Measurements from ENCODE around the gene KRTAP5-11.
"Not testable (repeated sequence)": the region's sequence is repeated elsewhere in the genome, so short reads cannot be mapped to it uniquely, and the experiment has no call there.

KRTAP5-11 gene

DNA sequence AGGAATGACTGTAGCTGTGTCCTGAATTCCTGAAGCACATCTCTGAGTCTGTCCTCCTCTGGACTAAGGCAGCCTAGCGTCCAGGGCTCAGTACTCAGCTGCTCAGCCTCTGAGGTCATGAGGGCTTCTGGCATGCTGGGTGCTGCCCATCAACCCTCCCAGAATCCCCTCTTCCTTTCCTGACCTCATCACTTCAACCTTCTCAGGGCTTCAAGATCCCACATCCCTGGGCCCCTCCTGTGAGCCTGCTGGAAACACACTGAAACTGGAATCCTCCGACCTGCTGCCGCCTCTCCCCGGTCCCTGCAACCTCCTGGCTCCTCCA is 44.0 kb downstream of the KRTAP5-11 start:
- no peak overlapping the region for H3K4me3 ChIP-seq (replicated peaks in 1 of 2; ENCODE audit: low read depth in 2 of 2, low read length in 2 of 2)
- DNase-seq (ENCODE audit: low read depth in 2 of 2), result no peak
- TF ChIP-seq, protein P1, sequence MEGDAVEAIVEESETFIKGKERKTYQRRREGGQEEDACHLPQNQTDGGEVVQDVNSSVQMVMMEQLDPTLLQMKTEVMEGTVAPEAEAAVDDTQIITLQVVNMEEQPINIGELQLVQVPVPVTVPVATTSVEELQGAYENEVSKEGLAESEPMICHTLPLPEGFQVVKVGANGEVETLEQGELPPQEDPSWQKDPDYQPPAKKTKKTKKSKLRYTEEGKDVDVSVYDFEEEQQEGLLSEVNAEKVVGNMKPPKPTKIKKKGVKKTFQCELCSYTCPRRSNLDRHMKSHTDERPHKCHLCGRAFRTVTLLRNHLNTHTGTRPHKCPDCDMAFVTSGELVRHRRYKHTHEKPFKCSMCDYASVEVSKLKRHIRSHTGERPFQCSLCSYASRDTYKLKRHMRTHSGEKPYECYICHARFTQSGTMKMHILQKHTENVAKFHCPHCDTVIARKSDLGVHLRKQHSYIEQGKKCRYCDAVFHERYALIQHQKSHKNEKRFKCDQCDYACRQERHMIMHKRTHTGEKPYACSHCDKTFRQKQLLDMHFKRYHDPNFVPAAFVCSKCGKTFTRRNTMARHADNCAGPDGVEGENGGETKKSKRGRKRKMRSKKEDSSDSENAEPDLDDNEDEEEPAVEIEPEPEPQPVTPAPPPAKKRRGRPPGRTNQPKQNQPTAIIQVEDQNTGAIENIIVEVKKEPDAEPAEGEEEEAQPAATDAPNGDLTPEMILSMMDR (IDR thresholded peaks at IDR 0.05; ENCODE audit: low read depth, low read length), result no peak

DNA sequence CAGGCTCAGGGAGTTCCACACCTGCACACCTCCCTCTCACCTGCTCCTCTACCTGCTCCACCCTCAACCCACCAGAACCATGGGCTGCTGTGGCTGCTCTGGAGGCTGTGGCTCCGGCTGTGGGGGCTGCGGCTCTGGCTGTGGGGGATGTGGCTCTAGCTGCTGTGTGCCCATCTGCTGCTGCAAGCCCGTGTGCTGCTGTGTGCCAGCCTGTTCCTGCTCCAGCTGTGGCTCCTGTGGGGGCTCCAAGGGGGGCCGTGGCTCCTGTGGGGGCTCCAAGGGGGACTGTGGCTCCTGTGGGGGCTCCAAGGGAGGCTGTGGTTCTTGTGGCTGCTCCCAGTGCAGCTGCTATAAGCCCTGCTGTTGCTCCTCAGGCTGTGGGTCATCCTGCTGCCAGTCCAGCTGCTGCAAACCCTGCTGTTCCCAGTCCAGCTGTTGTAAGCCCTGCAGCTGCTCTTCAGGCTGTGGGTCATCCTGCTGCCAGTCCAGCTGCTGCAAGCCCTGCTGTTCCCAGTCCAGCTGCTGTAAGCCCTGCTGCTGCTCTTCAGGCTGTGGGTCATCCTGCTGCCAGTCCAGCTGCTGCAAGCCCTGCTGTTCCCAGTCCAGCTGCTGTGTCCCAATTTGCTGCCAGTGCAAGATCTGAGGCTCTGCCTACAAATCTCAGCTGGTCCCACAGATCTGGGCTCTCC is 44.6 kb downstream of the KRTAP5-11 start, which contains the start of gene KRTAP5-8:
Gene KRTAP5-8 (plus strand): TSS at position 49 of the 689 bp plus-strand sequence. CDS start 31 bp downstream, at position 80.
- DNase-seq (ENCODE audit: low read depth in 2 of 2); H3K4me3 ChIP-seq (replicated peaks in 1 of 2; ENCODE audit: low read depth in 2 of 2, low read length in 2 of 2): not testable (repeated sequence)

DNA sequence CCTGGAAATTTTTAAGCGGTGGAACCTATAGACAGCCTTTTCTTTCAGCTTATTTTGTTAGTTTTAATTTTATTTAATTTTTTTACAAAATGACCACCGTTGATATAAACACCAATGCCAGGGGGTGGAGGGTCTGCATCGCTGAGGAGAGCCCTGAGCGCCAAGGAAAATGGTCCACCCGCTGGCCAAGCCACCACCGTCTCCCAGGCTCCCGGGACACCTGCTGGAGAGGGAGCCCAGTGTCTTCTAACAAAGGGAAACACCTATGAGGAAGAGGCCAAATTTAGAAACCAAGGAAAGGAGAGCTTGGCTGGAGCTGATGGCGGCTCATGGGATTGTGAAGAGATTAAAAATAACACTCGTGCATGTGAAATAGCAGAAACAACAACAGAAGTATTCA is 45.1 kb downstream of the KRTAP5-11 start:
- TF ChIP-seq, protein P1 (IDR thresholded peaks at IDR 0.05; ENCODE audit: low read depth, low read length), result no peak
- H3K4me3 ChIP-seq (replicated peaks in 1 of 2; ENCODE audit: low read depth in 2 of 2, low read length in 2 of 2), result no peak overlapping the region

DNA sequence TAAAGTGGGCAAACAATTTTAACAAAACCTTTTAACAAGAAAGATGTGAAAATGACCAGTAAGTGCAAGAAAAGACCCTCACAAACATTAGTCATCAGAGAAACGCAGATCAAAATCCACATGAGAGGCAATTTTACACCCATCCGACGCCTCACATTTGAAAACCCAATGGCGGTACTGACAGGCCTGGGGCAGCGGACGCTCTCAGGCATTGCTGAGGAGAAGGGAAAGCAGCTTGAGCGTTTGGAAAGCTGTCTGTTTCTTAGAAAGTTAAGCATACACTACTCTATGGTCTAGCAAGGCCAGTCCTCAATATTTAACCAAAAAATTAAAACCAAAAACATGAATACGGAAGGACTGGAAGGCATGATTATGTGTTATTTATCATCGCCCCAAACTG is 46.9 kb downstream of the KRTAP5-11 start:
- H3K4me3 ChIP-seq (replicated peaks in 1 of 2; ENCODE audit: low read depth in 2 of 2, low read length in 2 of 2), result no peak overlapping the region
- TF ChIP-seq, protein P1 (IDR thresholded peaks at IDR 0.05; ENCODE audit: low read depth, low read length), result no peak
- no peak for DNase-seq (ENCODE audit: low read depth in 2 of 2)

More for the DNA sequence above, 45.1 kb downstream of the KRTAP5-11 start:
- no peak for DNase-seq (ENCODE audit: low read depth in 2 of 2)

DNA sequence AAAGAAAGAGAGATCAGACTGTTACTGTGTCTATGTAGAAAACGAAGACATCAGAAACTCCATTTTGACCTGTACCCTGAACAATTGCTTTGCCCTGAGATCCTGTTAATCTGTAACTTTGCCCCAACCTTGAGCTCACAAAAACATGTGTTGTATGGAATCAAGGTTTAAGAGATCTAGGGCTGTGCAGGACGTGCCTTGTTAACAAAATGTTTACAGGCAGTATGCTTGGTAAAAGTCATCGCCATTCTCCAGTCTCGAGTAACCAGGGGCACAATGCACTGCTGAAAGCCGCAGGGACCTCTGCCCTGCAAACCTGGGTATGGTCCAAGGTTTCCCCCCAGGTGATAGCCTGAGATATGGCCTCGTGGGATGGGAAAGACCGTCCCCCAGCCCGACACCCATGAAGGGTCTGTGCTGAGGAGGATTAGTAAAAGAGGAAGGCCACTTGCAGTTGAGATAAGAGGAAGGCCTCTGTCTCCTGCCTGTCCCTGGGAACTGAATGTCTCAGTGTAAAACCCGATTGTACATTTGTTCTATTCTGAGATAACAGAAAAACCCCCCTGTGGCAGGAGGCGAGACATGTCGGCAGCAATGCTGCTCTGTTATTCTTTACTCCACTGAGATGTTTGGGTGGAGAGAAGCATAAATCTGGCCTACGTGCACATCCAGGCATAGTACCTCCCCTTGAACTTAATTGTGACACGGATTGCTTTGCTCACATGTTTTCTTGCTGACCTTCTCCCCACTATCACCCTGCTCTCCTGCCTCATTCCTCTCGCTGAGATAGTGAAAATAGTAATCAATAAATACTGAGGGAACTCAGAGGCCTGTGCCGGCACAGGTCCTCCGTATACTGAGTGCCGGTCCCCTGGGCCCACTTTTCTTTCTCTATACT is 47.7 kb downstream of the KRTAP5-11 start:
- H3K4me3 ChIP-seq (replicated peaks in 1 of 2; ENCODE audit: low read depth in 2 of 2, low read length in 2 of 2); DNase-seq (ENCODE audit: low read depth in 2 of 2): not testable (repeated sequence)

DNA sequence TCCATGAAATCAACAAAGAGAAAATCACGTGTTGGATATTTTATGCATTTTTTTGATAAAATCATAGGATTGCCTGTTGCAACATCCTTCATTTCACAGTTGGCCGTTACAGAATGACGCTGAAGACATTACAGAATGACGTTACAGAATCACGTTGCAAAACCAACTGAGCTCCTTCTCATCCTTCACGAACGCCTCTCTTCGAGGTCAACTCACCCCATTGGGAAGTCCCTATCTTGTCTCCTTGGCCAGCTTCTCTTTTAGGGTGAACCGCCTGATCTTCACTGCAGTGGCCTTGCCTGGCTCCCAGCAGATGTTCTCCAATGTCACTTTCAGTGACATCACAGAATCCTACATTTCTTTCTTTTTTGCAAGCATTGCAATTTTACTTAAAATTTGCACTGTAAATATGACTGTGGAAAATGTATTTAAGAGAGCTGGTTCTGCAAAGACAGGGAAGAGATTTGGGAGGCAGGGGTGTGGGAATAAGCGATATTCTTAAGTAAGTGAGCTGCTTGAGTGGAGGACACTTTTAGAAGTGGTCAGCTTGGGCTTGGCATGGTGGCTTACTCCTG is 50.6 kb downstream of the KRTAP5-11 start:
- TF ChIP-seq, protein P1 (IDR thresholded peaks at IDR 0.05; ENCODE audit: low read depth, low read length), result no peak
- no peak overlapping the region for H3K4me3 ChIP-seq (replicated peaks in 1 of 2; ENCODE audit: low read depth in 2 of 2, low read length in 2 of 2)
- DNase-seq (ENCODE audit: low read depth in 2 of 2), result no peak
